ENCODE results near the gene PLAAT2. TPM values are rescaled to one million over a fixed set of nuclear protein-coding genes. Genes with fewer than 3 reads are reported as not detected.
"Not testable (repeated sequence)": the region's sequence is repeated elsewhere in the genome, so short reads cannot be mapped to it uniquely, and the experiment has no call there.

Gene PLAAT2
- total RNA-seq, 1 donor from 2014 or later, result not detected

GRCh38 chr11:63530021-63530420 is 33.2 kb downstream of the PLAAT2 start:
- Mint-ChIP-seq H3K27me3 (ENCODE audit: low read depth) (peaks cover 42% of the 10 kb centered on the region), H3K9me3 (ENCODE audit: low read depth) (peaks cover 2% of the 10 kb centered on the region), H3K36me3 (ENCODE audit: low read depth) (no peaks in the 10 kb centered on the region), H3K4me1 (ENCODE audit: low read depth) (peaks cover 3% of the 10 kb centered on the region), H3K27ac (ENCODE audit: unreplicated experiment) (no peak overlapping the region), H3K4me3 (ENCODE audit: unreplicated experiment) (no peak overlapping the region)
- DNase-seq (ENCODE audit: low spot score), result no peak
- TF ChIP-seq CTCF (IDR thresholded peaks at IDR 0.05), result no peak

DNA sequence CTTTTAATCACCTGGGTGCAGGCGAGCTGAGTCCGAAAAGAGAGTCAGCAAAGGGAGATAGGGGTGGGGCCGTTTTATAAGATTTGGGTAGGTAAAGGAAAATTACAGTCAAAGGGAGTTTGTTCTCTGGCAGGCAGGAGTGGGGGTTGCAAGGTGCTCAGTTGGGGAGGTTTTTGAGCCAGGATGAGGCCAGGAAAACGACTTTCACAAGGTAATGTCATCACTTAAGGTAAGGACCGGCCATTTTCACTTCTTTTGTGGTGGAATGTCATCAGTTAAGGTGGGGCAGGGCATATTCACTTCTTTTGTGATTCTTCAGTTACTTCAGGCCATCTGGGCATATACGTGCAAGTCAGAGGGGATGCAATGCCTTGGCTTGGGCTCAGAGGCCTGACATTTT is 33.8 kb downstream of the PLAAT2 start:
- H3K4me3 Mint-ChIP-seq (ENCODE audit: unreplicated experiment); DNase-seq (ENCODE audit: low spot score); H3K36me3 Mint-ChIP-seq (ENCODE audit: low read depth); H3K27ac Mint-ChIP-seq (ENCODE audit: unreplicated experiment); H3K9me3 Mint-ChIP-seq (ENCODE audit: low read depth); H3K4me1 Mint-ChIP-seq (ENCODE audit: low read depth): not testable (repeated sequence)
- peaks cover 43% of the 10 kb centered on the region for H3K27me3 Mint-ChIP-seq (ENCODE audit: low read depth)

DNA sequence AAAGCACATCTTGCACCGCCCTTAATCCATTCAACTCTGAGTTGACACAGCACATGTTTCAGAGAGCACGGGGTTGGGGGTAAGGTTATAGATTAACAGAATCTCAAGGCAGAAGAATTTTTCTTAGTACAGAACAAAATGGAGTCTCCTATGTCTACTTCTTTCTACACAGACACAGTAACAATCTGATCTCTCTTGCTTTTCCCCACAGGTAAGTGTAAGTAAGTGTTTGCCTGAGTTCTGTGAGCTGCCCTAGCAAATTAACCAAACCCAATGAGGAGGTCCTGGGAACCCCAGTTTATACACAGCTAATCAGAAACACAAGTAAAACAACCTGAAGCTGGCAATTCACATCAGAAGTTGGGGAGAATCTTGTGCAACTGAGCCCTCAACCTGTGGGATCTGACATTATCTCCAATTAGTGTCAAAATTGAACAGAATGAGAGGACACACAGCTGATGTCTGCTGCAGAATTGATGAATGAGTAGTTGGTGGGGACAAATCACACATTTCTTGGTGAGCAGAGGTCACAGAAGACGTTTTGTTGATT is 34.4 kb downstream of the PLAAT2 start:
- not testable (repeated sequence) for H3K4me1 Mint-ChIP-seq (ENCODE audit: low read depth); H3K36me3 Mint-ChIP-seq (ENCODE audit: low read depth); H3K9me3 Mint-ChIP-seq (ENCODE audit: low read depth); DNase-seq (ENCODE audit: low spot score); H3K27ac Mint-ChIP-seq (ENCODE audit: unreplicated experiment); H3K4me3 Mint-ChIP-seq (ENCODE audit: unreplicated experiment)
- H3K27me3 Mint-ChIP-seq (ENCODE audit: low read depth), result peaks cover 43% of the 10 kb centered on the region

DNA sequence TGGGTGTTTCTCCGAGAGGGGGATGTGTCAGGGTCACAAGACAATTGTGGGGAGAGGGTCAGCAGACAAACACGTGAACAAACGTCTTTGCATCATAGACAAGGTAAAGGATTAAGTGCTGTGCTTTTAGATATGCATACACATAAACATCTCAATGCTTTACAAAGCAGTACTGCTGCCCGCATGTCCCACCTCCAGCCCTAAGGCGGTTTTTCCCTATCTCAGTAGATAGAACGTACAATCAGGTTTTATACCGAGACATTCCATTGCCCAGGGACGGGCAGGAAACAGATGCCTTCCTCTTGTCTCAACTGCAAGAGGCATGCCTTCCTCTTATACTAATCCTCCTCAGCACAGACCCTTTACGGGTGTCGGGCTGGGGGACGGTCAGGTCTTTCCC is 35.0 kb downstream of the PLAAT2 start:
- H3K27ac Mint-ChIP-seq (ENCODE audit: unreplicated experiment); DNase-seq (ENCODE audit: low spot score); H3K4me3 Mint-ChIP-seq (ENCODE audit: unreplicated experiment); H3K9me3 Mint-ChIP-seq (ENCODE audit: low read depth); H3K36me3 Mint-ChIP-seq (ENCODE audit: low read depth); H3K4me1 Mint-ChIP-seq (ENCODE audit: low read depth): not testable (repeated sequence)
- H3K27me3 Mint-ChIP-seq (ENCODE audit: low read depth), result peaks cover 42% of the 10 kb centered on the region

DNA sequence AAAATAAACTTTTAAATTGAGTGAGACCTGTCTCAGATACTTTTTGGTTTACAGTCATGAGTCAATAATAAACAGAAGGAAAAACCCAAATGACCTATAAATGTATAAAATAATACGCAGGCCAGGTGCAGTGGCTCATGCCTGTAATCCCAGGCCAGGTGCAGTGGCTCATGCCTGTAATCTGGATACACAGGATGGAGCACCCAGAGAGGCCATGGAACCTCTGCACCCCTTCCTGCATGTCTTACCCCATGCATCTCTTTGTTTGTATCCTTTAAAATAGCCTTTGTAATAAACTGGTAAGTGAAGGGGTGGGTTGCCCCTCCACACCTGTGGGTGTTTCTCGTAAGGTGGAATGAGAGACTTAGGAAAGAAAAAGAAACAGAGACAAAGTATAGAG is 35.5 kb downstream of the PLAAT2 start:
- Mint-ChIP-seq H3K4me3 (ENCODE audit: unreplicated experiment) (no peak overlapping the region), H3K9me3 (ENCODE audit: low read depth) (peaks cover 4% of the 10 kb centered on the region), H3K4me1 (ENCODE audit: low read depth) (peaks cover 3% of the 10 kb centered on the region), H3K36me3 (ENCODE audit: low read depth) (peaks cover 2% of the 10 kb centered on the region), H3K27ac (ENCODE audit: unreplicated experiment) (no peak overlapping the region), H3K27me3 (ENCODE audit: low read depth) (peaks cover 41% of the 10 kb centered on the region)
- no peak for DNase-seq (ENCODE audit: low spot score)
- no peak for TF ChIP-seq CTCF (IDR thresholded peaks at IDR 0.05)

- Mint-ChIP-seq H3K4me3 (ENCODE audit: unreplicated experiment) (no peak overlapping the region), H3K36me3 (ENCODE audit: low read depth) (peaks cover 2% of the 10 kb centered on the region), H3K27me3 (ENCODE audit: low read depth) (peaks cover 27% of the 10 kb centered on the region), H3K27ac (ENCODE audit: unreplicated experiment) (no peak overlapping the region), H3K9me3 (ENCODE audit: low read depth) (peaks cover 4% of the 10 kb centered on the region), H3K4me1 (ENCODE audit: low read depth) (peaks cover 6% of the 10 kb centered on the region)
- DNase-seq (ENCODE audit: low spot score), result no peak
- TF ChIP-seq CTCF (IDR thresholded peaks at IDR 0.05), result no peak
Measured at GRCh38 chr11:63523151-63523550, 40.0 kb downstream of the PLAAT2 start.

GRCh38 chr11:63521896-63522295 is 41.3 kb downstream of the PLAAT2 start:
- Mint-ChIP-seq H3K4me1 (ENCODE audit: low read depth) (peaks cover 6% of the 10 kb centered on the region), H3K27ac (ENCODE audit: unreplicated experiment) (no peak overlapping the region), H3K4me3 (ENCODE audit: unreplicated experiment) (no peak overlapping the region), H3K36me3 (ENCODE audit: low read depth) (peaks cover 2% of the 10 kb centered on the region), H3K9me3 (ENCODE audit: low read depth) (peaks cover 4% of the 10 kb centered on the region), H3K27me3 (ENCODE audit: low read depth) (peaks cover 25% of the 10 kb centered on the region)
- DNase-seq (ENCODE audit: low spot score), result no peak
- TF ChIP-seq CTCF (IDR thresholded peaks at IDR 0.05), result no peak

All from chondrocyte (in vitro differentiated cells).